ENCODE data around the gene ZNF358.

DNA sequence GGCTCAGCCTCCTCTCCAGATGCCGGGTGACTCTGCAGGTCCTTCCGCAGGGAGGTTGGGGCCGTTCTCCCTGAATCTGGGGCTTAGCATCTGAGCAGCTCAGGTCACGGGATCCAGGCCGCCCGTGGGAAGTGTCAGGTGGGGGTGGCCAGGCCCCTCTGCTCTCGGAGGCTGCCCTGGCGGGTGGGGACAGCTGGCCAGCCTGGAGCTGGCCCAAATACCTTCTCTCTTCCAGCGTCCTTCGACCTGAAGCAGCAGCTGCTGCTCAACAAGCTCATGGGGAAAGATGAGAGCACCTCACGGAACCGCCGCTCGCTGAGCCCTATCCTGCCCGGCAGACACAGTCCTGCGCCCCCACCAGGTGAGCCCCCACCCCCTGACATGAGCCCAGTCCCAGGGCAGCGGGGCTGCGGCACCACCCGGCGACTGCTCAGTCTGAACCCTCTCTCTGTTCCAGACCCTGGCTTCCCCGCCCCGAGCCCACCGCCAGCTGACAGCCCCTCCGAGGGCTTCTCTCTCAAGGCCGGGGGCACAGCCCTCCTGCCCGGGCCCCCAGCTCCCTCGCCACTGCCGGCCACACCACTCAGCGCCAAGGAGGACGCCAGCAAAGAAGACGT, 46.1 kb upstream of the ZNF358 start:
- TF ChIP-seq, protein P1, sequence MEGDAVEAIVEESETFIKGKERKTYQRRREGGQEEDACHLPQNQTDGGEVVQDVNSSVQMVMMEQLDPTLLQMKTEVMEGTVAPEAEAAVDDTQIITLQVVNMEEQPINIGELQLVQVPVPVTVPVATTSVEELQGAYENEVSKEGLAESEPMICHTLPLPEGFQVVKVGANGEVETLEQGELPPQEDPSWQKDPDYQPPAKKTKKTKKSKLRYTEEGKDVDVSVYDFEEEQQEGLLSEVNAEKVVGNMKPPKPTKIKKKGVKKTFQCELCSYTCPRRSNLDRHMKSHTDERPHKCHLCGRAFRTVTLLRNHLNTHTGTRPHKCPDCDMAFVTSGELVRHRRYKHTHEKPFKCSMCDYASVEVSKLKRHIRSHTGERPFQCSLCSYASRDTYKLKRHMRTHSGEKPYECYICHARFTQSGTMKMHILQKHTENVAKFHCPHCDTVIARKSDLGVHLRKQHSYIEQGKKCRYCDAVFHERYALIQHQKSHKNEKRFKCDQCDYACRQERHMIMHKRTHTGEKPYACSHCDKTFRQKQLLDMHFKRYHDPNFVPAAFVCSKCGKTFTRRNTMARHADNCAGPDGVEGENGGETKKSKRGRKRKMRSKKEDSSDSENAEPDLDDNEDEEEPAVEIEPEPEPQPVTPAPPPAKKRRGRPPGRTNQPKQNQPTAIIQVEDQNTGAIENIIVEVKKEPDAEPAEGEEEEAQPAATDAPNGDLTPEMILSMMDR (IDR thresholded peaks at IDR 0.05): no peak
- TF ChIP-seq POLR2A (IDR thresholded peaks at IDR 0.05): no peak
- no peak for TF ChIP-seq POLR2AphosphoS5 (IDR thresholded peaks at IDR 0.05)

Data from breast epithelium (tissue), 3 donors.